ENCODE data around the gene CEP20.

GRCh38 chr16:15865742-15866141 is 22.7 kb downstream of the CEP20 start:
- TF ChIP-seq CTCF (IDR thresholded peaks at IDR 0.05; ENCODE audit: borderline replicate concordance, extremely low read depth, low read length, poor library complexity, severe bottlenecking) (no peak), EZH2 (IDR thresholded peaks at IDR 0.05; ENCODE audit: borderline replicate concordance, low read depth, low read length, severe bottlenecking) (no peak)

Data from DND-41 (cell line).